Stimulated activated effector memory CD8-positive, alpha-beta T cell treated with anti-CD3 and anti-CD28 coated beads, Interleukin-12 subunit alpha, Interleukin-12 subunit beta, amount 100 ng/mL, for 72 hours (primary cell): ENCODE measurements around the gene PTK6.

Experiments
- ATAC-seq: fragments of 150-1000 bp; cut with Tn5 transposase; 2 replicates; pipeline ENCODE4 v1.10.0; 2021
- DNase-seq, 2 donors: peaks; one replicate each; pipeline ENCODE4 v3.0.0; 2021 to 2022; ENCODE audit warnings: low spot score in 2 of 2
- H3K27ac Mint-ChIP-seq: one replicate; pipeline ENCODE4 v1.8.0; 2022; ENCODE audit warnings: mild to moderate bottlenecking, mixed read lengths
- H3K36me3 Mint-ChIP-seq: one replicate; pipeline ENCODE4 v1.8.0; 2022; ENCODE audit warnings: mild to moderate bottlenecking, mixed read lengths
- H3K4me1 Mint-ChIP-seq: one replicate; pipeline ENCODE4 v1.8.0; 2022; ENCODE audit warnings: mixed read lengths
- H3K4me3 Mint-ChIP-seq: one replicate; pipeline ENCODE4 v1.8.0; 2022; ENCODE audit warnings: mild to moderate bottlenecking, mixed read lengths
- H3K9me3 Mint-ChIP-seq: one replicate; pipeline ENCODE4 v1.8.0; 2022; ENCODE audit warnings: mixed read lengths

PTK6 gene

DNA sequence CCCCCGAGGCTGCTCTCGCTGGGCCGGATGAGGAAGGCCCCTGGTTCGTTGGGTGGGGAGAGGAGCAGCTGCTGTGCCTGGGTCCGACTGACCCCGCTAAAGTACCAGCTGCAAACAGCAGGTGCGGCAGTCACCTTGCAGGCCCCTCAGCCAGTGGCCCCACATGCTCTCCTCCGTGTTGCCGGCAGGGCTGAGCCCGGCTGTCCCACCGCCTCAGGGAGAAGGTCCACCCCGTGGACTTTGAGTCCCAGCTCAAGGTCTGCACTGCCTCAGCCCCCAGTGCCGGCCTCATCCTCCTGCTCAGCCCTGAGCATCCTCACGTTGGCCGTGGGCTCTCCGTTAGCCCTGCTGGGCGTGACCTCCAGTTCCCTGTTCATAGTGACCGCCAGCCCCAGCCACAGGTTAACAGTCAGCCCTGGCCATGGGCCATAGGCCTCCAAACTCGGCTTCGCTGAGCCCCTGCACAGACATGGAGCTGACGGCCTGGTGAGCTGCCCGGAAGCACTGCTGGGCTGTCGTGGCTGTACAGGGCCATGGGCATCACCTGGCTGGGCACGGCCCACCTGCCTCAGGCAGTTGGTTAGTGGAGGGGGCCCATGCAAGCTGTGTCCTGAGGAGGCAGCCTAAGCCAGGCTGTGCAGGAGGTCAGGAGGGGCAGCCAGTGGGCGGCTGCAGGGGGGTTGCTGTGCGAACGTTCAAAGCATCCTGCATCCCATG is 7.2 kb upstream of the PTK6 start:
- Mint-ChIP-seq H3K27ac (peak overlapping the region; percentile 3), H3K4me3 (no peak overlapping the region), H3K4me1 (peaks cover 9% of the 10 kb centered on the region), H3K36me3 (peaks cover 5% of the 10 kb centered on the region), H3K9me3 (no peaks in the 10 kb centered on the region)
- DNase-seq (no peak), ATAC-seq (no peak)

DNA sequence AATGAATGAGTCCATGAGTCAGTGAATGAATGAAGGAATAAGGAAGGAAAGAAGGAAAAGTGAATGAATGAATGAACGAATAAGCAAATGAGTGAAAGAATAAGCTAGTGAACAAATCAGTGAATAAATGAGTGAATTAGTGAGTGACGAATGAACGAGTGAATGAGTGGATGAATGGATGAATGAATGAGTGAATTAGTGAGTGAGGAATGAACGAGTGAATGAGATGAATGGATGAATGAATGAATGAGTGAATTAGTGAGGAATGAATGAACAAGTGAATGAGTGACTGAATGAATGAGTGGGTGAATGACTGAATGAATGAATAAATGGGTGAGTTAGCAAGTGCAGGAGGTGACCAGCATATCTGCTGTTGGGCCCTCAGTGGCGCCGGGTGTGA is 6.6 kb upstream of the PTK6 start:
- H3K27ac Mint-ChIP-seq: peak overlapping the region; percentile 3
- peaks cover 6% of the 10 kb centered on the region for H3K4me1 Mint-ChIP-seq
- DNase-seq (no peak), ATAC-seq (no peak)
- no peak overlapping the region for H3K4me3 Mint-ChIP-seq
- H3K9me3 Mint-ChIP-seq: no peaks in the 10 kb centered on the region
- H3K36me3 Mint-ChIP-seq: peaks cover 5% of the 10 kb centered on the region

DNA sequence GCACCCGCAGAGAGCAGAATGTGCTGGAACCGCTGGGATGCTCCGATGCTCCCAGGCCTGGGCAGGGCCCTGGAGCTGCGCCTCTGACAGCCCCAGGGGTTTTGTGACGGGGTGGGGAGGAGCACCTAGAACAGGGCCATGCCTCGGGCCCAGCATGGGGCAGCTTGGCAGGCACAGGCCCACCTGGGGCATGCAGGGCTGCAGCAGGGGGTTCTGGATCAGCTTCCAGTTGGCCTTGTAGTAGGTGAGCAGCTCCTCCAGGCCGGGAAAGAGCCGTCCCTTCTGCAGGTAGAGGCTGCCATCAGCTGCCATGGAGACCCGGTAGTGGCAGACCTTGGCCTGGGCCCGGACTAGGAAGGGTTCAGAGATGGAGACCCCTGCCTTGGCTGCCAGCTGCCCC is 6.0 kb upstream of the PTK6 start:
- Mint-ChIP-seq H3K27ac (no peak overlapping the region), H3K36me3 (peaks cover 5% of the 10 kb centered on the region), H3K4me1 (peaks cover 6% of the 10 kb centered on the region), H3K9me3 (no peaks in the 10 kb centered on the region), H3K4me3 (no peak overlapping the region)
- ATAC-seq: no peak
- DNase-seq: no peak

DNA sequence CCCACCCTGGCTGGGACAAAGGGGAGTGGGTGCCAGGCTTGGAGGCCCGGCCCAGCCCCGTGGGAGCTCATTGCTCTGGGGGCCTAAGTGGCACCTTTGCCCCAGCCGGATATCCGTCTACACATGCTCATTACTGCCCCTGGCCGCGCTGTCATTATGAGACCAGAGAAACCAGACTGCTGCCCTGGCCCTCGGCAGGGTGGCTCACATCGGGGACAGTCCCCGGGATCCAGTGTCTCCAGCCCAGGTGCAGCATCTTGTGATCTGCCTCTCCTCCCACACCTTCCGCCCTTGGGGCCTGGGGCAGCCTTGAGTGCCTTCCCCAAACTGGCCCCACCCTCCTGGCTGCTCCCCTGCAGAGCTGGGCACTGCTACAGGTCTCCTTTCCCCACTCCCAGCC is 5.5 kb upstream of the PTK6 start:
- no peaks in the 10 kb centered on the region for H3K9me3 Mint-ChIP-seq
- H3K4me3 Mint-ChIP-seq: no peak overlapping the region
- H3K27ac Mint-ChIP-seq: no peak overlapping the region
- no peak for DNase-seq
- H3K36me3 Mint-ChIP-seq: peaks cover 5% of the 10 kb centered on the region
- H3K4me1 Mint-ChIP-seq: peaks cover 8% of the 10 kb centered on the region
- no peak for ATAC-seq

DNA sequence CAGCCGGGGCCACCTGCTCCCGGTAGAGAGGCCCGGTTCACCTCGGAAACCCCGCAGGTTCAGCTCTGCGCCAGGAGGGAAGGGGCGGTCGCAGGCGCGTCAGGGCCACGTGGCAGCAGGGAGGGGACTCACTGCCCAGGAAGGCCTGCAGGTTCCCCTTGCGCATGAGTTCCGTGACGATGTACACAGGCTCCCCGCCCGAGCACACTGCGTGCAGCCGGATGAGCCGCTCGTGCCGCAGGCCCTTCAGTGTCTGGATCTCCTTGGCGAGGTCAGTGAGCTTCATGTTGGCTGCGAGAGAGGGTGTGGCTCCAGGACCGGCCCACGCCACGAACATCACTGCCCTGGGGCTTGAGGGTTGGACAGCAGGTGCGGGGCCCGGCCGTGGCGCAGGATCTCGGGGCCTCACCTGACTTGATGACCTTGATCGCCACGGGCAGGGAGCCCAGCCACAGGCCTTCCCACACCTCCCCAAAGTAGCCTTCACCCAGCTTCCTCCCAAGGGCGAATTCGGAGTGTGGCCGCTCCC is 4.9 kb upstream of the PTK6 start:
- H3K27ac Mint-ChIP-seq: no peak overlapping the region
- H3K9me3 Mint-ChIP-seq: no peaks in the 10 kb centered on the region
- DNase-seq (no peak), ATAC-seq (no peak)
- no peak overlapping the region for H3K4me3 Mint-ChIP-seq
- peaks cover 5% of the 10 kb centered on the region for H3K36me3 Mint-ChIP-seq
- peaks cover 14% of the 10 kb centered on the region for H3K4me1 Mint-ChIP-seq

DNA sequence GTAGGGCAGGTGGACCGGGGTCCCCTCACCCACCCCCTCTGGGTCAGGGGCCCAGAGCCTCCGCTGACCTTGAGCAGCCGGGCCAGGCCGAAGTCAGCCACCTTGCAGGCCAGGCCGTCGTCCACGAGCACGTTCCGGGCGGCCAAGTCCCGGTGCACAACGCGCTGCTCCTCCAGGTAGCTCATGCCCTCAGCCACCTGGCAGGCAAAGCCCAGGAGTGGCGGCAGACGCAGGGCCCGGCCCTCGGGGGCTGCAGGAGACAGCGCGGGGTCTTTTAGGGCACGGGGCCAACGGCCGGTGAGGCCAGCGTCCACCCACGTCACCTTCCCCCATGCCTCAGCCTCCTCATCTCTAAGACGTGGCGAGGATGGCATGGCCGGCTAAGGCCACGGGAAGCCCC is 4.2 kb upstream of the PTK6 start:
- H3K4me1 Mint-ChIP-seq: peaks cover 22% of the 10 kb centered on the region
- DNase-seq (no peak), ATAC-seq (no peak)
- peaks cover 7% of the 10 kb centered on the region for H3K36me3 Mint-ChIP-seq
- no peaks in the 10 kb centered on the region for H3K9me3 Mint-ChIP-seq
- no peak overlapping the region for H3K27ac Mint-ChIP-seq
- no peak overlapping the region for H3K4me3 Mint-ChIP-seq

DNA sequence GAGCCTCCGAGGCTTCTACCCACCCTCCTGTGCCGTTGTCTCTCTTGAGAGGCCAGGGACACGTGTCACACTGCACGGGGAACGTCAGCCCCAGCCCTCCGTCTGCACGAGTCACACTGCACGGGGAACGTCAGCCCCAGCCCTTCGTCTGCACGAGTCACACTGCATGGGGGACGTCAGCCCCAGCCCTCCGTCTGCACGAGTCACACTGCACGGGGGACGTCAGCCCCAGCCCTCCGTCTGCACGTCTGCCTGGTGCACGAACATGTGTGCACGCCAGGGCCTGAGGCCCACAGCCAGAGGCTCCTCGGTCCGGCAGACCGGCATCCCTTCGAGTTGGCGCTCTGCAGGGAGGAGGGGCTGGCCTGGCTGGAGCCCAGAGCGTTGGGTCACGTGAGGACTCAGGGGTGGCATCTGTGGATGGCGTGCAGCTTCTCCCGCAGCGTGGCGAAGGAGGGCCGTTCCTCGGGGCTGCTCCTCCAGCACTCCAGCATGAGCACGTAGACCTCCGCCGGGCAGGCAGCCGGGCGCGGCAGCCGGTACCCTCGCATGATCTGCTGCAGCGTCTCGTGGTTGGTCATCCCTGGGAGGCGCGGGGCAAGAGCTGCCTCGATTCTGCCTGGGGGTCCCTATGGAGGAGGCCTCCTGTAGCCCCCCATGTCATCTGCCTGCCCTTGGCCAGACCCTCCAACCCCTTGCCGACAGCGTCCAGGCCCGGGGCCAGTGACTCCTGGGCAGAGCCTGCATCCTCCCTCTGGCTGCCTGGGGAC is 3.4 kb upstream of the PTK6 start:
- peaks cover 25% of the 10 kb centered on the region for H3K4me1 Mint-ChIP-seq
- H3K4me3 Mint-ChIP-seq: no peak overlapping the region
- no peak overlapping the region for H3K27ac Mint-ChIP-seq
- no peak for ATAC-seq
- no peak for DNase-seq
- H3K9me3 Mint-ChIP-seq: no peaks in the 10 kb centered on the region
- peaks cover 10% of the 10 kb centered on the region for H3K36me3 Mint-ChIP-seq

DNA sequence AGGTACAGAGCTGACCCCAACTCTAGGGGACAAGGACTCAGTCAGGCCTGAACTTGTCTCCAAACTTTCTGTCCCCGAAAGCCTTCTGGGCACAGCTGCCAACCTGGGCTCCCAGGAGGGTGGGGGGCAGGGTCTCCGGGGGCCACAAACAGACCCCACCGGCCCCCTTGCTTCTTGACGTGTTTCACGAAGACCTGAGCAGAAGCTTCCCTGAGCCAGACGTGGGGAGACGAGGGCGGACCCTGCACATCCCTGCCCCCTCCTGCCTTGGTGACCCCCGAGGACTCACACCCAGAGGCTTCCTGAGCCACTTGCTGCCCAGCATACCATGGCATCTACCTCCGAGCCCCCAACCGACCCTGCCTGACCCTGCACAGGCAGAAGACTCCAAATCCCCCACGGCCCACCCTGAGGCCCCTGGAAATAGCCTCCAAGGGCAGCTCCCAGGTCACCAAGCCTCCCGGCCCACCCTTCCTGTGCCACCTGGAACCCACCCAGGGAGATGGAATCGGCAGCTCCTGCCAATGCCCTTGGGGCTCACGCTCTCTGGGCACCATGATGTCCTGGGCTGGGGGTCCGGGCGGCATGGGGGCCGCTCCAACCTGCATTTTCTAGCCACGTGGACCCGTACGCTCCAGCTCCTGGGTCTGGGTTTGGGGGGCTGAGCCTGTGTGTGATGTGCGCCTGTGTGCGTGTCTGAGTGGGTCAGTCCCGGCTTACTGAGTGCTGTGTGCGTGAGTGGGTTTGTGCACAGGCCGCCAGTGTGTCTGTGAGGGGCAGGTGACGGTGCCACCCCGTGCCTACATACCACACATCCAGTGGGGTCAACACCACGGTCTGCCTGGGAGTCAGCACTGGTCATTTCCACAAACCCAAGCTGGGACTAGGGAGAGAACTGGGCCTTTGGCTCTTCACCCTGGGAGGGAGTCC is 2.5 kb upstream of the PTK6 start:
- peaks cover 19% of the 10 kb centered on the region for H3K4me1 Mint-ChIP-seq
- ATAC-seq (no peak), DNase-seq (no peak)
- H3K27ac Mint-ChIP-seq: peak overlapping the region; percentile 14
- peaks cover 10% of the 10 kb centered on the region for H3K36me3 Mint-ChIP-seq
- no peak overlapping the region for H3K4me3 Mint-ChIP-seq
- H3K9me3 Mint-ChIP-seq: no peaks in the 10 kb centered on the region

DNA sequence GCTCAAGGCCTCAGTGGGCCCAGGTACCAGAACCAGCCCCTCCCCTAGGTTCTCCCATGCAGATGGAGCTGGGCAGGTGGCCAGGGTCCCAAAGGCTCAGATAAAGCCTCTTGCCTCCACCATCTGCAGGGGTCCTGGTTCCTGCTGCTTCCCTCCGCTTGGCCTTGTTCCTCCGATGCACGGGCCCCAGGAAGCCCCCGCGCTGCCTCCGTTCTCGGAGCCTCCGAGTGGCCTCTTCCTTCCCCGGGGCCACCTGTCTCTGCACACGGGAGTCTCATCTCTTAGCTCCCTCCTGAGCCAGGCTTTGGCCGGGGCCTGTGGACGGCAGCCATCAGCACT is 1.9 kb upstream of the PTK6 start:
- DNase-seq: no peak
- H3K4me1 Mint-ChIP-seq: peaks cover 19% of the 10 kb centered on the region
- H3K27ac Mint-ChIP-seq: peak overlapping the region; percentile 14
- H3K4me3 Mint-ChIP-seq: no peak overlapping the region
- H3K36me3 Mint-ChIP-seq: peaks cover 10% of the 10 kb centered on the region
- ATAC-seq: no peak
- H3K9me3 Mint-ChIP-seq: no peaks in the 10 kb centered on the region

DNA sequence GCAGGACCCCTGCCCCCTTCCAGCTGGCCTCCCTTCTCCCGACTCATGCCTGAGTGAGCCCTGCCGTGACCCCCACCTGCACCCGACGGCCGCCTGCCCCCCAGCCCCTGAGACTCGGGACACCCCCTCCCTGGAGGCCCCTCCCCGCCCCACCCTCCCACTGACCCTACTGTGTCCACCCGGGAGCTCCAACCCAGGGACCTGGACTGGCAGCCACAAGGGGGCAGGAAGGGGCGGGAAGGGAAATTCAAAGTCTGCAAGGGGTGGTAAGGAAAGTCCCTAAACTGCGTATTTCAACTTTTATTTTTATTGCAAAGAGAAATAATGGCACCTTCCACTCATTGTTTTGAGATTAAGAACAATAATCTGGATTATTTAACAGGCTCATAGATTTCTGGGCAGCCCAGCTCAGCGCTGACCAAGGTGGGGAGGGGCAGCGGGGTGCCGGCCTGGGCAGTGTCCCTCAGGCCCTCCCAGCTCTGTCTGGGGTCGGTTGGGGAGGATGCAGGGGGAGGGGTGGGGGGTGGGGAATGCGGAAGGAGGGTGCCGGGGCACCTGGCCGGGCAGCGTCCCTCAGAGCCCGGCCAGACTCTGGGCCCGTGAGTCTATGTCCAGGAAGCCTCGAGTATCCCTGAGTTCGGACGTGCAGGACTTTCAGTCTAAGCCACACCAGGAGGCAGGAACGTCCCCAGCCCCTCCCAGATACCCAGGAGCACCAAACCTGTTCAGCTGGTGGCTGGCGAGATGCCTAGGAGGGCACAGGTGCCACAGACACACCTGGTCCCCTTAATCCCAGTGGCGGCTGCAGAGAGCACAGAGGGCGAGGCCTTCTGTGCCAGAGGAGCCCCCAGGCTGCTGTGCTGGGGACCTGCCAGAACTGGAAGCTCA is 1.3 kb upstream of the PTK6 start:
- Mint-ChIP-seq H3K4me3 (peak overlapping the region; percentile 72), H3K36me3 (peaks cover 10% of the 10 kb centered on the region), H3K27ac (peak overlapping the region; percentile 84), H3K9me3 (no peaks in the 10 kb centered on the region), H3K4me1 (peaks cover 19% of the 10 kb centered on the region)
- no peak for ATAC-seq
- no peak for DNase-seq

DNA sequence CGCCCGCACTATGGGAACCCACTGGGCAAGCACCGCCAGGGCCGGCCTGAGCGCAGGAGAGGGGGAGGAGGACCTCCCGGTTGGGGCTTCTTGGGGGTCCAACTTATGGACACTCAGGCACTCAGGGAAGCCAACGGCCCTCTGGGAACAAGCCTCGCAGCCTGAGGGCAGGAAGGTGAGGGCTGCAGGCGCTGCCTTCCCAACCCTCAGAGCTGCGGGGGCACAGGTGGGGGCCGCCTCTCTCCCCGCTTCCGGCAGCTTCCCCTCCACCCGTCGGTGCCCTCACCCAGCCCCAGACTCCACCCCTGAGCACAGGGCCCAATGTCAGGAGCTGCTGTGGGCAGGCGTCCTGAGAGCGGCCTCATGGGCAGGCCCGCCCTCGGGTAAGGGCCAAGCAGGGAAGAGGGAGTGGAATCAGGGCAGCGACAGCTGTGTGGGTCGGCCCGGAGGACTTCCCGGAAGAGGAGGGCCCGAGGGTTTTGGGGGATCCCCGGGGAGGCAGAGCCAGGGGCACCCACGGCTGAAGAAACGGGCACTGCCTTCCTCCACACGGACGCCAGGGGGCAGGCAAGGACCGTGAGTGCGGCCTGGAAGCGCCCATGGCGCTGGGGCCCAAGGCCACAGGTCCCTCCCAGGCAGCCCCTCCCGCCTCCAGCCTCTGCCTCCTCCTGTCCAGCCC is 488 bp upstream of the PTK6 start:
- Mint-ChIP-seq H3K4me3 (peak overlapping the region; percentile 72), H3K36me3 (peaks cover 10% of the 10 kb centered on the region), H3K27ac (peak overlapping the region; percentile 84), H3K4me1 (peaks cover 19% of the 10 kb centered on the region), H3K9me3 (no peaks in the 10 kb centered on the region)
- DNase-seq (peak; percentile 95 to 99), ATAC-seq (peak; percentile 96)

DNA sequence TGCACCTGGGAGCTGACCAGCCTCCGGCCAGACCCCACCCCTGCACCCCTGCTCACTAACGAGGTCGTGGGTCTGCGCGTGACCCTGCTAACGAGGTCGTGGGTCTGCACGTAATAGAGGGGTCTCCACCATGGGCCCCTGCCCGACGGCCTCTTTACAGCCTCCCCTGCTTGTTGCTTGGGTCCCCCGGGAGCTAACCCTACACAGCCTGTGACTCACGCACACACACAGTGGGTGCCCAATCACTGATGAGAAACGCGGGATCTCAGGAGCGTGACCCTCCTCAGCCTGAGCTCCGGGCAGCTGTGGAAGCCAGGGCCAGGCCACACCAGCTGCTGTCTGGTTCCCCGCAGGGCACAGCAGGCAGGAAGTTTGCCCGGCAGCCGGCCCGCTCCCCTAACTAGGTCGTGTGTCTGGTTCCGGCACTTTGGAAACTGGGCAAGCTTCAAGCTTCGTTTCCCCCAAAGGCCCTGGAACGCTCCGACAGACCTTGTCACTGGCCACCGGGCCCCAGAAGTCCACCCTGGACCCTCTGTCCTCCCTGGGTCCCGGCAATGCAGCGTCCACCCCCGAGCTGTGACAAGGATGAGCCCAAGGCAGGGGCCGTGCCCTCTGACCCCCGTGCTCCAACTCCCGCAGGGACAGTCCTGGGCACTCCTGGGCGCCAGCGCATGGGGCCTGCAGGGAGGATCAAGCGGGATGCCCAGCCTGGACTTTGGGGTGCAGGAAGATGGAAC is 767 bp downstream of the PTK6 start:
- peaks cover 10% of the 10 kb centered on the region for H3K36me3 Mint-ChIP-seq
- H3K27ac Mint-ChIP-seq: peak overlapping the region; percentile 84
- ATAC-seq (no peak), DNase-seq (no peak)
- H3K9me3 Mint-ChIP-seq: no peaks in the 10 kb centered on the region
- peaks cover 26% of the 10 kb centered on the region for H3K4me1 Mint-ChIP-seq
- peak overlapping the region; percentile 72 for H3K4me3 Mint-ChIP-seq

DNA sequence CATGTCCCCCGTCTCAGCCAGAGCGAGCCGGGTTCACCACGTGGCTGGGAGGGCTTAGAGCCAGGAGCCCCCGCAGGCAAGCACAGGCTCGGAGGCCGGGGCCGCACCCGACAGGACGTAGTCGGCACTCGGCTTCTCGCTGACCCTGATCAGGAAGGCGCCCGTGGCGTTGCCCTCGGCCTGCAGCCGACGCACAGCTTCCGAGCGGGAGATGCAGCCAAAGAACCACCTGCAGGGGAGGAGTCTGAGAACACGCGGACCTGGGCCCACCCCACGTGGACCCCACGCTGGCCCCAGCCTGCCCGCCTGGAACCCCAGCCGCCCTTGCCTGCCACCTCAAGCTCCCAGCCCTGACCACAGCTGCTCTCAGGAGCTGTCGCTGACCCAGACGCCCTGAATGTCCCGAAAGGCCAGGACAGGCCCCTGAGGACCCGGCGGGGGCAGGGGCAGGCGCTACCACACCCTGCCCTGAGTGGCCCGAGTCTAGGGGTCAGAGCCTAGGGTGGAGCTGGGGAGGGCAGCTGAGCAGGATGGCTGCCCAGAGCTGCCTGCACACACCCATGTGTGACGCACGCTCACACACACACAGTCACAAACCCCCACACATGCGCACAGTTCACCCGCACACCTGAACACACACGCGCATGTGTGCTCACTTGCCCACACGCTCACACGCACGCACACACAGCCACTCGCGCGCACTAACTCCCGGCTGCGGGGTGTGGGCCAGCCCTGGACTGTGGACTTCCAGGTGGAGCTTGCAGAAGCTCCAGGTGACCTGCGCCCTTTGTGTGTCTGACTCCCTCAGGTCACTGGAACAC is 2.1 kb downstream of the PTK6 start:
- Mint-ChIP-seq H3K27ac (no peak overlapping the region), H3K4me1 (peaks cover 26% of the 10 kb centered on the region), H3K4me3 (no peak overlapping the region), H3K36me3 (peaks cover 5% of the 10 kb centered on the region), H3K9me3 (no peaks in the 10 kb centered on the region)
- ATAC-seq: no peak
- no peak for DNase-seq
